NCI-H2107 treated with DMSO at 0.1 percent for 48 hours (cell line): ENCODE results near the gene MKLN1.

Experiments
- DNase-seq: peaks from one replicate; lab custom pipeline; 2025; ENCODE audit not compliant: unreplicated experiment; lab: John Stamatoyannopoulos, UW

MKLN1 gene

GRCh38 chr7:131346885-131347592 lies 19.4 kb downstream of the MKLN1 start:
- DNase-seq: no peak

DNA sequence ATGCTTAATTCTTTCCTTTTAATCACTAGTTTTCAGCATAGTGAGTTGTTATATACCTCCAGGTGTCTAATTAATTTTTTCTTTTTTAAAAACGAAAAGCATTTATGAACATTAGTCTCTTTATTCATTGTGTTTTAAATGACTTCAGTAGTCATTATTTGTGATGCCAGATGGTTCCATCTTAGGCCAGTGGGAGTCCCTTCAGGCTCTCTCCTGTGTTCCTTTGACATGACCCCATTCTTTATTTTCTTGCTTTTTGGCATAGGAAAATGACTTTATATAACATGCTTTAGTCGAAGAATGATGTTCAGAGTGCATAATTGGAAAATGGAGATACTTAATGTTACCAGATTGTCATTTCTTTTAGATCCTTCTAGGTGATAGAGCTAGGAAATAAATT lies 24.4 kb downstream of the MKLN1 start:
- no peak for DNase-seq

DNA sequence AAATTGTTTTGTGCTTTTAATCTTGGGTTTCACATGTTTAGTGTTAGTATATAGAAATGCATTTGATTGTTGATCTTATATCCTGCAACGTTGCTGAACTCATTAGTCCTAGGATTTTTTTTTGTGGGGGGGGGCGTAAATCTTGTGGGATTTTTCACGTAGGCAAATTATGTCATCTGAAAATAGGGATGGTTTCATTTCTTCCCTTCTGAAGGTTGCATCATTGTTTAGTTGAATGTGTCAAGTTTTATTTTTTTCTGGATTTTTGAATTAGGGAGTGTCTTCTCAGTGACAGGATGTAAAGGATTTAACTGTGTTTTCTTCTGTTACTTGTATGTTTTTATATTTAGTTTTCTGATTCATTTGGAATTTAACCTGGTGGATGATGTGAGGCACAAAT lies 26.7 kb downstream of the MKLN1 start:
- DNase-seq: no peak

DNA sequence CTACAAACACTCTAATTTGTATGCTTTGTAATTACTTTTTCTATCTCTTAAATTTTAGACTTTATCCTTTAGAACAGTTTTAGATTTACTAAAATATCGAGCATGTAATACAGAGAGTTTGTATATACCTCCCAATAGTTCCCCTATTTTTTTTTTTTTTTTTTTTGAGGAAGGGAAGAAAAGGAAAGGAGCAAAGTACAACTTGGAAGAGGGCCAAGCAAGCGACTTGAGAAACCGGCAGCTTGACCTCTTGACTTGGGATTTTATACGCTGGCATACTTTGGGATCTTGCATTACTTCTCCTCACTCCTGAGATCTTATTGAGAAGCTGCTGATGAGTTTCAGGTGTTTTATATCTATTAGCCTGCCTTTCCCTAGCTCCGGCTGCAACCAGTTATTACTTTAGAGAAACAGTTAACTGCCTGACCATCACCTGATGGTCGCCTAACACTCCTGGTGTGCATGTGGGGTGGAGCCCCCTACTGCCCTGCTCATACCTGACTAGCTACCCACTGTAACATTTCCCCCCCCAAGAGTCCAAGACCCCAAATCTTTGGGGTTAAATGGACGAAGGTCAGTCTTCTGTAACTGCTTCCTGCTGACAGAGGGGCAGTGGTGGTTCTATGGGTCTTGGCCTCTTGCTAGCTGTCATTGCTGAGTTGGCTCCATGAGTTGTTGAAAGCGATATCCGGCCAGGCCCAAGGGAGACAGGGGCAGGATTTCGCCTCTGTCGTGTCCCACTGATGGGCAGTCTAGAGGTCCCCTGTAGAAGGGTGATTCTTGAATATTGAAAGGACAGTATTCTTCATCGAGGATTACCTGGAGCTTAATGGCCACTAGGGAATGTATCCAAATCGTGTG lies 28.5 kb downstream of the MKLN1 start:
- no peak for DNase-seq

GRCh38 chr7:131357282-131357880 lies 29.7 kb downstream of the MKLN1 start:
- no peak for DNase-seq

GRCh38 chr7:131358636-131359035 lies 31.0 kb downstream of the MKLN1 start:
- DNase-seq: no peak

- DNase-seq: no peak
Measured at GRCh38 chr7:131359136-131359776, 31.6 kb downstream of the MKLN1 start.

- DNase-seq: no peak
Measured at GRCh38 chr7:131363719-131364118, 36.0 kb downstream of the MKLN1 start.

DNA sequence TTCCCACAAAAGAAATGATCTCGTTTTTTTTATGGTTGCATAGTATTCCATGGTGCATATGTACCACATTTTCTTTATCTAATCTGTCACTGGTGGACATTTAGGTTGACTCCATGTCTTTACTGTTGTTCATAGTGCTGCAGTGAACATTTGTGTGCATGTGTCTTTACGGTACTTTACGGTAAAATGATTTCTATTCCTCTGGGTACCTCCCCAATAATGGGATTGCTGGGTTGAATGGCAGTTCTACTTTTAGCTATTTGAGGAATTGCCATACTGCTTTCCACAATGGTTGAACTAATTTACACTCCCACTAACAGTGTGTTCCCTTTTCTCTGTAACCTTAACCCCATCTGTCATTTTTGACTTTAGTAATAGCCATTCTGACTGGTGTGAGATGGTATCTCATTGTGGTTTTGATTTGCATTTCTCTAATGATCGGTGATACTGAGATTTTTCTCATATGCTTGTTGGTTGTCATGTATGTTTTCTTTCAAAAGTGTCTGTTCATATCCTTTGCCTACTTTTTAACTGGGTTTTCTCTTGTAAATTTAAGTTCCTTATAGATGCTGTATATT lies 37.2 kb downstream of the MKLN1 start:
- DNase-seq: no peak

- peak; percentile 31 for DNase-seq
Measured at GRCh38 chr7:131365838-131366237, 38.2 kb downstream of the MKLN1 start.

GRCh38 chr7:131369354-131369753 lies 41.7 kb downstream of the MKLN1 start:
- no peak for DNase-seq

DNA sequence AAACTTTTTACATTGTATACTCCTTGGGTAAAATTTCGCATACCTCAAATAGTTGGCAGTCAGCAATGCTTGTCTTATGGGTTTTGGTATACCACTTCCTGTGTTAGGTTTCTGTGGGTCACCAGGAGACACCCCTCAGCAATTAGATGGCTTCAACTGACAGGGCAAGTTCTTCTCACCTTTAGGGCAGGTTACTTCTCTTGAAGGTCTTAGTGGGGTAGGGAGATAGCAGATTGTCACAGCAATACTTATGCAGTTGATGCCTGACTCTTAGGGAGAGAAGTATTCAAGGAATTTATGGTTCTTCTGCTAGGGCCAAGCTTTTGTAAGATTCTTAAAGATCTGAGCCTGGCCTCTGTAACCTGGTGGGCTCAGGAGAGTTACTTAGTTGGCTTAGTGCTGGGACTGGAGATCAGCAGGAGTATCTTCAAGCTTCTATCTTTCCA lies 42.9 kb downstream of the MKLN1 start:
- no peak for DNase-seq

- no peak for DNase-seq
Measured at GRCh38 chr7:131371411-131371810, 43.7 kb downstream of the MKLN1 start.

DNA sequence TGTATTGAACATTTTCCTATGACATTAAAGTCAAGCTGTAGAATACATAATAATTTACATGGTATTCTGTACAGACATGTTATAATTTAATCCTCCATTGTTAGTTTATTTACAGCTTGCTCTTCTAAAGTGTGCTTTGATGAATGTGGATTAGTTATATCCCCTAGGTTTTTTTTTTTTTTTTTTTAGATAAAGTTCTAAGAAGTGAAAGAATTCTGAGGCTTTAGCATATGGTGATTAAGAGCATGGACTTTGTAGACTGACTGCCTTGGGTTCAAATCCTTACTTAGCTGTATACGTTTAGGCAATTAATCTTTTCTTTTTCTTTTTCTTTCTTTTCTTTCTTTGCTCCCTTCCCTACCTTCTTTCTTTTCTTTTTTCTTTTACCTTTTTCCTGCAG lies 44.9 kb downstream of the MKLN1 start:
- no peak for DNase-seq

- DNase-seq: no peak
Measured at GRCh38 chr7:131374821-131375220, 47.1 kb downstream of the MKLN1 start.

GRCh38 chr7:131381069-131381838 lies 53.6 kb downstream of the MKLN1 start:
- DNase-seq: no peak

GRCh38 chr7:131383417-131384285 lies 56.0 kb downstream of the MKLN1 start:
- DNase-seq: no peak

GRCh38 chr7:131384286-131384635 lies 56.6 kb downstream of the MKLN1 start:
- DNase-seq: no peak

DNA sequence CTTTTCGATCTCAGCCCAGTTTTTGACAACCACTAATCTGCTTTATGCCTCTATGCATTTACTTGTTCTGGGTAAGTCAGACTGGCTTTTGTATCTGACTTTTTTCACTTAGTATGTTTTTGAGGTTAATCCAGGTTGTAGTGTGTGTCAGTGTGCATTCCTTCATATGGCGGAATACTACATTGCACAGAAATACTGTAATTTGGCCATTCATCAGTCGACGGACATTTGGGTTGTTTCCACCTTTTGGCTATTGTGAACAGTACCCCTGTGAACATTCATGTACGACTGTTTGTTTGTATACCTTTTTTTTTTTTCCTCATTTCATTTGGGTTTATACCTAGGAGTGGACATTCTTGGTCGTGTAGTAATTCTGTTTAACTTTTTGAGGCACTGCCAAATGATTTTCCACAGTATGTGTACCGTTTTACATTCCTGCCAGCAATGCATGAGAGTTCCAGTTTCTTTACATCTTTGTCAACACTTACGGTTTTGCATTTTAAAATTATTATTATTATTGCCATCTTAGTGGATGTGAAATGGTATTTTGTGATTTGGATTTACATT lies 57.4 kb downstream of the MKLN1 start:
- no peak for DNase-seq
